Measurements from ENCODE around the gene CCL16.

GRCh38 chr17:36011201-36011600 is 29.9 kb upstream of the CCL16 start:
- TF ChIP-seq CTCF (IDR thresholded peaks at IDR 0.05; ENCODE audit: borderline replicate concordance, extremely low read depth, low read length, poor library complexity, severe bottlenecking) (no peak), EZH2 (IDR thresholded peaks at IDR 0.05; ENCODE audit: borderline replicate concordance, low read depth, low read length, severe bottlenecking) (no peak)

Data from DND-41 (cell line).